ENCODE data around the gene FADD. TPM values are rescaled to one million over a fixed set of nuclear protein-coding genes. Genes with fewer than 3 reads are reported as not detected.
"Not testable (repeated sequence)": the region's sequence is repeated elsewhere in the genome, so short reads cannot be mapped to it uniquely, and the experiment has no call there.

The FADD gene
- total RNA-seq, 1 donor, result 53.2 TPM

DNA sequence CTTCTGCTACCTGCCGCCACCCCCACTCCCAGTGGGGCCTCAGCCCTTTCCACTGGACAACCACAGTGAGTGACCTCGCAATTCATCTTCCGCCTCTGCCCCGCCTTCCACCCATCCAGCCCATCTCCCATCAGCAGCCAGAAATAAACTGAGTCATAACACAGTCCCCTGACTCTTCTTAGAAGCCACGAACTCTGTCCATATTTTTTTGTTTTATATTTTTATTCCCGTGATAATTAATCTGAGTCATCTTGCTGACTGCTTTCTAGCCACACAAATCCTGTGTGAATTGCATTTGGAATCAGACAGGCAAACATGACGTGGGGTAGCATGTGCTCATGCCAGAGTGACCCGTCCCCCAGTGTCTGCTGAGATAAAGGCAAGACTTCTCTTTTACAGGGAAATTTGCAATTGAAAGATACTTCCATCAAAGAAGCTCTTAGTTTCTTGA, 7.0 kb downstream of the FADD start:
- peak; percentile 96 for DNase-seq (ENCODE audit: insufficient read length, low spot score, missing footprints)
- H3K36me3 ChIP-seq (ENCODE audit: insufficient read depth, low read length), result peaks cover 41% of the 10 kb centered on the region

DNA sequence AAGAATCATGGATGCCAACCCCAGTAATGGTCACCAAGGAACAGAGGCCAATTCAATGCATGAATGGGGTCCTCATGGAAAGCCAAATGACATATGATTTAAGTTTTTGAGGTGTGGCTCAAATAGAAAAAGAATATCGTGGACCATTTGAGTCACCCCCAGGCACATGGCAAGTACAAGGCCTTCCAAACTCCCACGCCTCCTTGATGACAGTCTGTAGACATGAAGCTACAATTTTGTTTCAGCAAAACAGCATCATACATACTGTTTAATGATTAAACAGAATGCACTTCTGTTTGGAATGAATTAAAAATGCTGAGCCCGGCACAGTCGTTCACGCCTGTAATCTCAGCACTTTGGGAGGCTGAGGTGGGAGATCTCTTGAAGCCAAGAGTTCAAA, 7.4 kb downstream of the FADD start:
- Histone ChIP-seq H3K27me3 (ENCODE audit: insufficient read depth, low read length) (no peaks in the 10 kb centered on the region), H3K36me3 (ENCODE audit: insufficient read depth, low read length) (peaks cover 37% of the 10 kb centered on the region), H4K20me1 (ENCODE audit: insufficient read depth, low read length) (peaks cover 32% of the 10 kb centered on the region), H3K27ac (ENCODE audit: low read depth, low read length) (peak overlapping the region; percentile 87), H3K9me3 (ENCODE audit: low read depth, low read length) (no peaks in the 10 kb centered on the region), H3K4me2 (ENCODE audit: insufficient read depth, low read length) (peak overlapping the region; percentile 40), H3K4me3 (ENCODE audit: insufficient read depth, low read length) (no peak overlapping the region), H3K79me2 (ENCODE audit: insufficient read depth, low read length) (peaks cover 38% of the 10 kb centered on the region), H3K4me1 (ENCODE audit: insufficient read depth, low read length) (peaks cover 14% of the 10 kb centered on the region), H2AFZ (ENCODE audit: low read length) (no peak overlapping the region)
- DNase-seq (ENCODE audit: insufficient read length, low spot score, missing footprints), result peak; percentile 70
- TF ChIP-seq, protein P1, sequence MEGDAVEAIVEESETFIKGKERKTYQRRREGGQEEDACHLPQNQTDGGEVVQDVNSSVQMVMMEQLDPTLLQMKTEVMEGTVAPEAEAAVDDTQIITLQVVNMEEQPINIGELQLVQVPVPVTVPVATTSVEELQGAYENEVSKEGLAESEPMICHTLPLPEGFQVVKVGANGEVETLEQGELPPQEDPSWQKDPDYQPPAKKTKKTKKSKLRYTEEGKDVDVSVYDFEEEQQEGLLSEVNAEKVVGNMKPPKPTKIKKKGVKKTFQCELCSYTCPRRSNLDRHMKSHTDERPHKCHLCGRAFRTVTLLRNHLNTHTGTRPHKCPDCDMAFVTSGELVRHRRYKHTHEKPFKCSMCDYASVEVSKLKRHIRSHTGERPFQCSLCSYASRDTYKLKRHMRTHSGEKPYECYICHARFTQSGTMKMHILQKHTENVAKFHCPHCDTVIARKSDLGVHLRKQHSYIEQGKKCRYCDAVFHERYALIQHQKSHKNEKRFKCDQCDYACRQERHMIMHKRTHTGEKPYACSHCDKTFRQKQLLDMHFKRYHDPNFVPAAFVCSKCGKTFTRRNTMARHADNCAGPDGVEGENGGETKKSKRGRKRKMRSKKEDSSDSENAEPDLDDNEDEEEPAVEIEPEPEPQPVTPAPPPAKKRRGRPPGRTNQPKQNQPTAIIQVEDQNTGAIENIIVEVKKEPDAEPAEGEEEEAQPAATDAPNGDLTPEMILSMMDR (IDR thresholded peaks at IDR 0.05; ENCODE audit: extremely low read depth, low read depth, low read length), result no peak

More for the DNA sequence above, 7.0 kb downstream of the FADD start:
- Histone ChIP-seq H3K4me3 (ENCODE audit: insufficient read depth, low read length) (no peak overlapping the region), H3K79me2 (ENCODE audit: insufficient read depth, low read length) (peaks cover 42% of the 10 kb centered on the region), H3K27me3 (ENCODE audit: insufficient read depth, low read length) (no peaks in the 10 kb centered on the region), H4K20me1 (ENCODE audit: insufficient read depth, low read length) (peaks cover 36% of the 10 kb centered on the region), H3K4me1 (ENCODE audit: insufficient read depth, low read length) (peaks cover 18% of the 10 kb centered on the region), H2AFZ (ENCODE audit: low read length) (no peak overlapping the region), H3K9me3 (ENCODE audit: low read depth, low read length) (no peaks in the 10 kb centered on the region), H3K27ac (ENCODE audit: low read depth, low read length) (peak overlapping the region; percentile 87), H3K4me2 (ENCODE audit: insufficient read depth, low read length) (peak overlapping the region; percentile 40)
- TF ChIP-seq, protein P1 (IDR thresholded peaks at IDR 0.05; ENCODE audit: extremely low read depth, low read depth, low read length), result no peak

DNA sequence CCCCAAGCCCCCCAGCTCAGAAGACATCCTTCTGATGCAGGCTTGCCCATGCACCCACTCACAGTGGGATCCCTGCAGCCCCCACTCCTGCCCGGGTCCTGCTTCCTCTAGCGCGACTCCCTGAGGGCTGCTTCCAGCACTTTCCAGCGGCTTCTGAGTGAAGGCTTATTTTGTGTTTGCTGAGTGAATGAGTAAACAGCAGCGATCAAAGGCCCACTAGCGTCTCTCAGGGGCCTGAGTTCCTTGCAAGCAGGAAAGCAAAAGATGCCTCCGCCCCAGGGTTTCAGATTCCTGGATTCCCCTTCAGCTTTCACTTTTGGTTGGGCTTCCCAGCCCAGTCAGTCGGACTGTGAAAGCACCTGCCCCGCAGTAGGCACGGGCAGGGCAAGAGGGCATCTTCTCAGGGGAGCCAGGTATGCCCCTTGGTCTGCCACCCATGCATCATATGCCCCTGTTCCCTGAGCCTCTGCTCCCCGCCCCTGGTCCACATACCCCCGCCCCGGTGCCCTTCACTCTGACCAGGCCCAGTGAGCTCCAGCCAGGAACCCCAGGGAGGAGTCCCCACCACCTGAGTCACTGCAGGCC, 9.2 kb downstream of the FADD start:
- DNase-seq (ENCODE audit: insufficient read length, low spot score, missing footprints), result peak; percentile 30
- Histone ChIP-seq H2AFZ (ENCODE audit: low read length) (peak overlapping the region; percentile 65), H3K27ac (ENCODE audit: low read depth, low read length) (no peak overlapping the region), H3K27me3 (ENCODE audit: insufficient read depth, low read length) (no peaks in the 10 kb centered on the region), H3K4me2 (ENCODE audit: insufficient read depth, low read length) (peak overlapping the region; percentile 36), H3K4me3 (ENCODE audit: insufficient read depth, low read length) (peak overlapping the region; percentile 22), H3K4me1 (ENCODE audit: insufficient read depth, low read length) (peaks cover 13% of the 10 kb centered on the region), H3K36me3 (ENCODE audit: insufficient read depth, low read length) (peaks cover 21% of the 10 kb centered on the region), H3K9me3 (ENCODE audit: low read depth, low read length) (no peaks in the 10 kb centered on the region), H4K20me1 (ENCODE audit: insufficient read depth, low read length) (peaks cover 19% of the 10 kb centered on the region), H3K79me2 (ENCODE audit: insufficient read depth, low read length) (peaks cover 20% of the 10 kb centered on the region)
- TF ChIP-seq, protein P1 (IDR thresholded peaks at IDR 0.05; ENCODE audit: extremely low read depth, low read depth, low read length), result no peak

DNA sequence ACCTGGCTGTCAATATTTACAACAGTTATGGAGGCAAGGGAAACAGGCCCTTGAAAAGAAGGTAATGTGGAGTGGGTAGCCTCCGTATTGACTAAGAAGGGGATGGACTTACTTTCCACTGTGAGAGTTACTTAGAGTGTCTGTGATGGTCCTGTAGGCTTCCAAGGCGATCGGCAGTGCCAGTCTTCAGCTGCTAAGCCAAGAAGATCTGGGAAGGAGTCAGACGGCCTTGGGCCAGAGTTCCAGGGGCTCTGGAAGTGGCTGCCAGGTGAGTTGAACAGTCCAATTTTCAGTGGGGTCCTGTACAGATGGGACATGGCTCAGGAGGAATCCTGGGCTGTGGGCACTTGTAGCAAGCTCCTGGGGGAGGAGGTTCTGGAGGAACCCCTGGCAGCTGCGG, 14.3 kb downstream of the FADD start:
- H3K27ac ChIP-seq (ENCODE audit: low read depth, low read length); H3K9me3 ChIP-seq (ENCODE audit: low read depth, low read length); H3K36me3 ChIP-seq (ENCODE audit: insufficient read depth, low read length); H2AFZ ChIP-seq (ENCODE audit: low read length); H3K4me3 ChIP-seq (ENCODE audit: insufficient read depth, low read length); H4K20me1 ChIP-seq (ENCODE audit: insufficient read depth, low read length); H3K4me1 ChIP-seq (ENCODE audit: insufficient read depth, low read length); DNase-seq (ENCODE audit: insufficient read length, low spot score, missing footprints); H3K4me2 ChIP-seq (ENCODE audit: insufficient read depth, low read length); H3K27me3 ChIP-seq (ENCODE audit: insufficient read depth, low read length); H3K79me2 ChIP-seq (ENCODE audit: insufficient read depth, low read length): not testable (repeated sequence)

DNA sequence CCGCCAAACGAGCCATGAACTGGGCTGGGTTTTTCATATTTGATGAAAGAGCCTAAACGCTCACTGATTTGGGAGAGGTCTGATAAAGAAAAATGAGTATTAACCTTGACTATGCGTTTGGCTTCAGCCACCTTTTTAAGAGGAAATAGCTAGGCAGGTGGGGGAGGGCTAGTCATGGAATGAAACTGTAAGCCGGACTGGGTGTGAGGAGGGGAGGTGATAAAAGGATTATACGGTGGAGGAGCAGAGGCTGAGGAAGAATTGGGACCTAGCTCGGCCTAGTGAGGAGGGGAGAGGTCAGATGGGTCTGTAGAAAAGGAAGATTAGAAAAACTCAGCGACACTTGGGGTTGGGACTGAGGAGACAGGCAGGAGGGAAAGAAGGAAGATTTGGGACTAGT, 15.0 kb downstream of the FADD start:
- H4K20me1 ChIP-seq (ENCODE audit: insufficient read depth, low read length); H3K4me1 ChIP-seq (ENCODE audit: insufficient read depth, low read length); H3K36me3 ChIP-seq (ENCODE audit: insufficient read depth, low read length); H3K27me3 ChIP-seq (ENCODE audit: insufficient read depth, low read length); H3K79me2 ChIP-seq (ENCODE audit: insufficient read depth, low read length); DNase-seq (ENCODE audit: insufficient read length, low spot score, missing footprints); H3K9me3 ChIP-seq (ENCODE audit: low read depth, low read length); H3K4me2 ChIP-seq (ENCODE audit: insufficient read depth, low read length); H2AFZ ChIP-seq (ENCODE audit: low read length); H3K27ac ChIP-seq (ENCODE audit: low read depth, low read length); H3K4me3 ChIP-seq (ENCODE audit: insufficient read depth, low read length): not testable (repeated sequence)

Data from osteoblast (primary cell).